ENCODE results near the gene SLC25A3.
A peak's percentile ranks its signal among the peaks of the same experiment; 100 is the strongest.

SLC25A3 gene

DNA sequence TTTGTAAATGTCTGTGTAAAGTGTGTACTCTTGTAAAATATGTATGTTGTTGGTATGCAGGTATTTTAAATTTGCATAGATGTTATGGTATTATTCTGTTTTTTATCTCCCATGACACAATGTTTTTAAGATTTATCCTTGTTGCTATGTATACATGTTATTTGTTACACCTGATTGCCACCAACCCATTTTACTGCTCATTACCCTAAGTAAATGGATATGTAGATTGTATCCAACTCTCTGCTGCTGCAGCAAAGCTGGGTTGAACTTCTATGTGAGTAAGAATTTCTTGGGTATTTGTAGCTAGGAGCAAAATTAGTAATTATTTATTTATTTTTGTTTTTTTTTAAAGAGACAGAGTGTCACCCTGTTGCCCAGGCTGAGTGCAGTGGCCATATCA is 57.8 kb downstream of the SLC25A3 start:
- no peak overlapping the region for H3K4me3 ChIP-seq (ENCODE audit: low read depth, low read length)
- TF ChIP-seq, protein P1, sequence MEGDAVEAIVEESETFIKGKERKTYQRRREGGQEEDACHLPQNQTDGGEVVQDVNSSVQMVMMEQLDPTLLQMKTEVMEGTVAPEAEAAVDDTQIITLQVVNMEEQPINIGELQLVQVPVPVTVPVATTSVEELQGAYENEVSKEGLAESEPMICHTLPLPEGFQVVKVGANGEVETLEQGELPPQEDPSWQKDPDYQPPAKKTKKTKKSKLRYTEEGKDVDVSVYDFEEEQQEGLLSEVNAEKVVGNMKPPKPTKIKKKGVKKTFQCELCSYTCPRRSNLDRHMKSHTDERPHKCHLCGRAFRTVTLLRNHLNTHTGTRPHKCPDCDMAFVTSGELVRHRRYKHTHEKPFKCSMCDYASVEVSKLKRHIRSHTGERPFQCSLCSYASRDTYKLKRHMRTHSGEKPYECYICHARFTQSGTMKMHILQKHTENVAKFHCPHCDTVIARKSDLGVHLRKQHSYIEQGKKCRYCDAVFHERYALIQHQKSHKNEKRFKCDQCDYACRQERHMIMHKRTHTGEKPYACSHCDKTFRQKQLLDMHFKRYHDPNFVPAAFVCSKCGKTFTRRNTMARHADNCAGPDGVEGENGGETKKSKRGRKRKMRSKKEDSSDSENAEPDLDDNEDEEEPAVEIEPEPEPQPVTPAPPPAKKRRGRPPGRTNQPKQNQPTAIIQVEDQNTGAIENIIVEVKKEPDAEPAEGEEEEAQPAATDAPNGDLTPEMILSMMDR (IDR thresholded peaks at IDR 0.05; ENCODE audit: low read depth, low read length, missing control alignments) = no peak
- in situ Hi-C loops (cut with HindIII; ENCODE audit: low sequenced_read_pairs) = no loop called here
- no peak for DNase-seq (ENCODE audit: low read depth)

DNA sequence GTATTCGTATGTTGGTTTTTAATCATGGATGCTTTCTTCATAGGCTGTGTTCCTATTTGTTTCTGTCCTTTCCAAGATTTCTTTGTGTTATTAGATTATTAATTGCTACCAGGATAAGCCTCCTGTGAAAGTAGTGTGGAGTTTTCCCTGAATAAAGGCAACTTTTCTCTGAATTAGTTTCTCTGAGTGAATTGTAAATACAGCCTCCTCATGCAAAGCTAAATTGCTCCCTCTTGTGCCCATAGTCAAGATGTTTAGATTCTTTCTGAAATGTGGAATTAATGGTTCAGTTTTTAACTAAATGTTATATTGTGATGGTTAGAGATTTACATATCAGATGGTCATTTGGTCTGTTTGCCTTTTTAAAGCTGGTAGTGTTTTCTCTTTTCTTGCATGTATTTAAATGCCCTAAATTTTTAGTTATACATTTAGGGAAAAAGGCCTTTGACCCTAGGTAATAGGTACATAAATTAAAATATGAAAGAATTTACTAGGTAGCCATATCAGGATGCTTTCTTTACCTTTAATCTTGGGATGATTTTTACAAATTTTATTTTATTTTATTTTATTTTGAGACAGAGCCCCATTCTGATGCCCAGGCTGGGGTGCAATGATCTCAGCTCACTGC is 60.5 kb downstream of the SLC25A3 start:
- peak; percentile 53 for DNase-seq (ENCODE audit: low read depth)
- no peak overlapping the region for H3K4me3 ChIP-seq (ENCODE audit: low read depth, low read length)
- TF ChIP-seq, protein P1 (IDR thresholded peaks at IDR 0.05; ENCODE audit: low read depth, low read length, missing control alignments) = peak; percentile 52
- in situ Hi-C loops (cut with HindIII; ENCODE audit: low sequenced_read_pairs) = no loop called here

Measured in astrocyte of the cerebellum (primary cell).